HG03439 (cell line): ENCODE data around the gene CRAMP1.

Experiments used
- ATAC-seq: cut with Tn5 transposase; IDR thresholded peaks from one replicate; pipeline ENCODE4 v1.9.1; 2021; ENCODE audit warnings: mild to moderate bottlenecking, moderate library complexity; ENCODE audit not compliant: unreplicated experiment

CRAMP1 gene

DNA sequence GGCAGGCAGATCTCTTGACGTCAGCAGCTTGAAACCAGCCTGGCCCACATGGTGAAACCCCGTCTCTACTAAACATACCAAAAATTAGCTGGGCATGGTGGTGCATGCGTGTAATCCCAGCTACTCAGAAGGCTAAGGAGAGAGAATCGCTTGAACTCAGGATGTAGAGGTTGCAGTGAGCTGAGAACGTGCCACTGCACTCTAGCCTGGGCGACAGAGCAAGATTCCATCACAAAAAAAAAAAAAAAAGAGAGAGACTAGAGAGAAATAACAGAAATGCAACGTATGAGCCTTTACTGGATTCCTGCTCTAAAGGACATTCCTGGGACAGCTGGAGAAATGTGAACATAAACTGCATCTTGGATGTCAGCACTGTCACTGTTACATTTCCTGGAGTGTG, 11.1 kb upstream of the CRAMP1 start:
- ATAC-seq, result no peak

DNA sequence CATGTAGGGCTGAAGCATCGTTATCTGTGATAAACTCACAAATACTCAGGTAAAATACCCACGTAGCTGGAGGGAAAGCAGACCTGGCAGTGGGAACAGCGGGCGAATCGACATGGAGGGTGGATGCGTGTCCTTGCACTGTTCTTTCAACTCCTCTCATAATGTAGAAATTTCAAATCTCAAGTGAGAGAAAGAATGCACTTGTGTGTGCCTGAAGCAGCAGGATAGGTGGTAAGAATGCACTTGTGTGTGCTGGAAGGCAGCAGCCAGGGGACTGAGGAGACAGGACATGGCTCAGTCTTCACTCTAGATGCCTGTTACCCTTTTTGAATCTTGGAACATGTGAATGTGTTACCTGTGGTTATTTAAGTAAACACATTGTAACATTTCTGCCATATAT, 10.7 kb upstream of the CRAMP1 start:
- no peak for ATAC-seq

DNA sequence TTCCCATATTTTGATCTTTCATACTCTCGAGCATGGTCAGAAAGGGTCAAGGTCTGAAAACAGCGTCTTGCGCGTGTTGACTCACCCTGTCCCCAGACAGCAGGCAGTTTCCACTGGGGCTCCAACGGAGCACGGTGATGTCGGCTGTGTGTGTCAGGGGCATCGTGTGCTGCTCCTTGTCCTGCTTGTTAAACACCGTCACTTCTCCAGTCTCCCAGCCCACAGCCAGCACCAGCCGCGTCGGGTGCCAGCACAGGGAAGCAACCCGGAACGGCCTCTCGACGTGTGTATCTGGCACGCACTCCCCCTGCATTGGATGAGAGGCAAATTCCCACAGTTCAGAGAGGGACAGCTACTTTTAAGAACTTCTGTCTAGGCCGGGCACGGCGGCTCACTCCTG, 9.9 kb upstream of the CRAMP1 start:
- ATAC-seq, result no peak

DNA sequence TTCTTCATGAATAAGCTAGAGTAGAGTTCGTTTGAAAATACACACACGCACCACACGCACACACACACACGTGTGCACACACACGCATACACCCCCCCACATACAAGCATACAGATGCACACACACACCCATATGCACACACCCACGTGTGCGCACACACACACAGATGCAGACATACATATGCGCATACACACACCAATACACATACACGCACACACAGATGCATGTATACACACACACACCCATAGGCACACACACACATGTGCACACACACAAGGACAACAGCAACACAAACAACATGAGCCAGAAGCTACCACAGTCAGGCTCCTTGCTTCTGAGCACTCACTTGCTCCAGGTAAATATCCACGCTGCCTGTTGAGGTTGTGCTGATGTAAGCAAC, 5.4 kb upstream of the CRAMP1 start:
- ATAC-seq, result no peak

DNA sequence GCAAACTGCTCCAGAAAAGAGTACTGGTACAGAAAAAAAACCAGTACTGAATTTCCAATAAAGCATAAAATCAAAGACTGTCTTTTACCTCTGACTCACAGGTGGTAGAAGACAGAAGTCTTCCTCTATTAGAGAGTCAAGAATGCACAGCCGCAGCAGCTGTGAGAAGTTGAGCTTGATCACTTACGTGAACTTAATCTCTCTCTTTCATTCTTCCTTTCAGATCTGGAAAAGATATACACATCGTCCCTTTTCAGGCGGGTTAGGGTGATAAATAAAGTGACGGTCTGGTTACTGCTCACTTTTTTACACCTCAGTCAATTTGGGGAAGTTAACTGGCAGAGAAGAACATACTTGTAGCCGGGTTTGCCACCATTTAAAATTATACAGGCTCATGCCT, 4.2 kb upstream of the CRAMP1 start:
- no peak for ATAC-seq

DNA sequence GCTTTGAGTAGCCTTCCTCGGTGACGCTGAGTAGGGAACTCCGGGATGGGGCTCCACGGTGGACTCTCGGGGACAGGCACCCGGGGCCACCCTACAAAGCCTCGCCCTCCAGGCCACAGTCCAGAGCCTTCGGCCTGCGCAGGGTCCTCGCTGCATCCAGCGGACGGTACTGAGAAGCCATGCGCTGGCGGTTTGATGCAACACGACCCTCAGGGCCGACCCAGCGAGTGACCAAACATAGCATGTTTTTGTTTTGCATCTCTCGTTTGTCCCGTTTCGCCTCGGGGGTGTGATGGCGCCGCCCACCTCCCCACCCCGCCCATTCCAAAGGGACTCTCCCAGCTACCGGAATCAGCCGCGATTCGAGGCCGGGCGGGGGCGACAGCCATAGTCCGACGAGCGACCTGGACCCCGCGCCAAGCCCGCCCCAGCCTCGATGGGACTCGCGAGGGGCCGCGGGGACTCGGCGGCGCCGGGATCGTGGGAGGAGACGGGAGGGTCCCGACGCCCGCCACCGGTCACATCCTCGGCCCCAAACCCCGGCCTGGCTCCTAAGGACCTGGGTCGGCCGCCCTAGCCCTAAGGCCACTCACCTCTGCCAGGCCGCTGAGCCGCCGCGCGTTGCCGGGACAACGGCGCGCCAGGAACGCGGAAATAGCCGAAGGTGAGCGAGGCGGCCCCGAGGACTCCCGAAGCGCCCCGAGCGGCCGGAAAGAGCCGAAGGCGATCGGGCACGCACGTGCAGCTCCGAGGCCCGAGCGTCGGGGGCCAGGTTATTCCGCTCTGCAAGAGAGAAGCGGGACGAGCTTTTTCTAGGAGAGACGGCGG, 1.9 kb upstream of the CRAMP1 start:
- ATAC-seq, result peak; percentile 49

DNA sequence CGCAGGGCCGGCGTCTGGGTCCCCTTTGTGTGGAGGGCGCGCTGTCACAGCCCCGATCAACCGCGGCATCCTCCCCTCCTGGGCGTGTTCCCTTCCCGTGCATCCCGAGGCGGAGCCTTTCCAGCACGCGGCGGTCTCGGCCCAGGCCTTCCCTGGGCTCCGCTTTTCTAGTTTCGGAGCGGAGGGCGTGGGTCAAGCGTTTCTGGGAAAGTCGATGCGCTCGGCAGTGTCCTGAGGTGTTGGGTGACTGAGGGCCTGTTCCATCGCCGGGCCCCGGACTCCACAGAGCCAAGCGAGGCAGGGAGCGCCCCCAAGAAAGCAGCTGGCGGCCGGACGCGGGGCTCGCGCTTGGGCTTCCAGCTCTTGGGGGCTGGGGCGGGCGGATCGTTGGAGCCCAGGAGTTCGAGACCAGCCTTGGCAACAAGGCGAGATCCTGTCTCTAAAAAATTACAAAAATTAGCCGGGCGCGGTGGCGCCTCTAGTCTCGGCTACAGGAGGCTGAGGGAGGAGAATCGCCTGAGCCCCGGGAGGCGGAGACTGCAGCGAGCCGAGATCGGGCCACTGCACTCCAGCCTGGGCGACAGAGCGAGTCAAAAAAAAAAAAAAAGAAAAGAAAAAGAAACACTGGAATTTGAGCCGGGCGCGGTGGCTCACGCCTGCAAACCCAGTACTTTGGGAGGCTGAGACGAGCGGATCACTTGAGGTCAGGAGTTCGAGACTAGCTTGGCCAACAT, 1.1 kb upstream of the CRAMP1 start:
- no peak for ATAC-seq

DNA sequence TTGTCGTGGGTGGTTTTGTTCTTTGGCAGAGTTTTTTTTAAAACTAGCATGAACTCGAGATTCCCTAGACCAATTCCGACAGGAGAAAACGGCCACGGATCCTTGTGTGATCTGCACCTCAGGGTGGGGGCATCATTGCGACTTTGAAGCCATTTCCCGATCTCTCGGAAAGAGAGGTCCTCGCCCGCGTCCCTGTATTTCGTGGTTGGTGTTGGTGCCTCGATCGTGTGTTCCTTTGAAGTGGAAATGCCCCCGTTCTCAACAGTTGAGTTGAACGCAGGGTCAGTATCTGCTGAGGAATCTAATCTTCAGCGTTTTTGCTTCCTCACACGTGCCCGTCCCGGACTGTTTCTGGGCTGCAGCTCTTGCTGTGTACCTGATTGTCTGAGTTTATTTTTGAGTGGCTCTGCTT, 1.1 kb downstream of the CRAMP1 start:
- ATAC-seq, result no peak

DNA sequence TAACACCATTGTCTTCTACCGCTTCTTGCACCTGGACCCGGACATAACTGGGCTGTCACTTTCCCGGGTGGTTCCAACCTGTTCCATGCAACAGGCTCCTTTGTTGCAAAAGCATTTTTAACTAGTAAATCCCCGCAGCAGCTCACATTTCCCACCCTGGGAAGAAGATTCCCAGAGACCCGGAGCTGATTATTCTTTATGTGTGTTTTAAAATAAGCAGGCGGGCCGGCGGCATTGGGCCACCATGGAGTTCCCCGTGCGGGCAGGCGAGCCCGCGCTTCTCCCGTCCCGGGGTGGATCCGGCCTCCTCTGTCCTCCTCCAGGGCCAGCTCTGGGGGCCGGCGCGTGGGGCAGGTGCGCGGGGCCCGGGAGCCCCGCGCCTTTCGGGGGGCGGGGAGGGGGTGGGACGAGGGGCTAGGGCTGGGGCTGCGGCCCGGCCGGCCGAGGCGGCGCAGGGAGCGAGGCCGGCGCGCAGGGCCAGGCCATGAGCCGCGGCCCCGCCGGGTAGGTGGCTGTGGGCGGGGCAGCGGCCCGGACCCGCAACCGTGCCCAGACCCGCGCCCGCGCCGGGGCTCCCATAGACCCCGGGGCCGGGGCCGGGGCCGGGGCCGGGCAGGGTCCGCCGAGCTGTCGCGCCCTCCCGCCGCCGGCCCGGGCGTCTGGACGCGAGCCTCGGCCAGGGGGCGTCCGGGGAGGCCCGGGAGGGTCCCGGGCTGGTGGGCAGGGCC, 1.7 kb downstream of the CRAMP1 start:
- no peak for ATAC-seq

DNA sequence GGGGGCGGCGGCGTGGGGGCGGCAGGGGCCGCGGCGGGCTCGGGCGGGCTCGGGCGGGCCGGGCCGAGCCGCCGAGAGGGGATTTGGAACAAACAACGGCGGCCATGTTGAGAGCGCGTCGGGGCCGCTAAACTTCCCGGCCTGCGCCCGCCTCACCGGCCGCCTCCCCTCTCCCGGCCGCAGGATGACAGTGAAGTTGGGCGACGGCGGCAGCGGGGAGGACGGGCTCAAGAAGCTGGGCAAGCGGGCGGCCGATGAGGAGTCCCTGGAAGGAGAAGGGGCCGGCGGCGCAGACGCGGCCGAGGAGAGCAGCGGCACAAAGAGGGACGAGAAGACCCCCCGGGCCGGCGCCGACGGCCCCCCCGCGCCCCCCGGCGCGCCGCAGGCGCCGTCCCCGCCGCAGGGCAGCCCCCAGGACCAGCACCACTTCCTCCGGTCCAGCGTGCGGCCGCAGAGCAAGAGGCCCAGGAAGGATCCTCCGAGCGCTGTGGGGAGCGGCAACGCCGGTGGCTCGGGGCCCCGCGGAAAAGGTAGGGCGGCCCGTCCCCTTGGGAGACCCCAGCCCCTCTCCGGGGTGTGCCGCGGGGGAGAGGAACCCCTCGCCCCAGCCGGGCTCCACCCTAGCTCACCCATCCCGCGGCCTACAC, 2.4 kb downstream of the CRAMP1 start:
- no peak for ATAC-seq

DNA sequence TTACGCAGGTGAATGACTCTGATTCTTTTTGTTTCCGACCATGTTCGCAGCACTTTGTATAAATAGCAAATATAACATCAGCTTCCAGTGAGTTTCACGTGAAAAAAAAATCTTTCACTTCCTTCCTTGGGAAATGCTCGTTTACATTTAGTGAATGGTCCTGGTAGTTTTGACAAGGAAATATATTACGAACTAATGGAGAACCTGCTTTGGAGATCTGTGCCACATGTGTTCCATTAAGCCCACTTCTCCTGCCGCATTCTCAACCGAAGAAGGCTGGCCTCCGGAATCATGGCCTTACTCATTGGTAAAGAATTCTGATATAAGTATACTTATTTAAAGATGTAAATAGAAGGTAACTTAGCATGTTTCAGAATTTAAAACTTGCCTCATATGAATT, 3.6 kb downstream of the CRAMP1 start:
- ATAC-seq, result no peak

DNA sequence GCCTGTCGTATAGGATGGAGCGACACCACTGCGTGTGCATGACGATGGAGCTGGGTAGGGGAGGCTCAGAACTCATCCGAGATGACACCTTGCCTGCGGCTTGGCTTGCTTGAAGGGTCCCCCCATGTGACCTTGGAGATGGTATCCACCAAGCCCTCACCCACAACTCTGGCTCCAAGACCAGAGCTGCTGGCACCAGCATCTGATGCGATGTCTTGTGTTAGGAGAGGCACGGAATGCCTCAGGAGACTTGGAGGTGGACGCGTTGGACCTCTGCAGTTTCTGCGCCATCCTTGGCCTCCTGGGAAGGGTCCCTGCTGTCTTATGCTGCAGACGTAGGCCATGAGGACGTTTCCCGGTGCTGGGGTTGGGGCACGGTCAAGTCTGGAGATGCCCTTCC, 7.8 kb downstream of the CRAMP1 start:
- no peak for ATAC-seq

DNA sequence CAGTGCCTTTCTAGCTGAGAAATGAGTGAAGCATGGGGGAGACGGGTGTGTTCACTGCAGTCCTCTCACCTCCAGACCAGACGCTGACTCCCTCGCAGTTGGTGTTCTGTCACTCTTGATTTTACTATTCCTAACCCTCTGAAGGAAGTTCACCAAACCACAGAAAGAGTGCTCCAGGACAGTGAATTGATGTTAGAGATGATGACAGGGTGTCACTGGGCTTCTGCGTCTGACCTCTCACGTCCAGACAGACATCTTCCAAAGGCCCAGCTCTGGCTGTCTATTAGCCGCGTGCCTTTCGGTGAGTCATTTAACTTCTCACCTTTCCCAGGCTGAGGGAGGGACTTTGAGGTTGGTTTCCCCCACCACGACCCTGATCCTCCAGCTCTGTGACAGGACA, 8.2 kb downstream of the CRAMP1 start:
- ATAC-seq, result peak; percentile 44

DNA sequence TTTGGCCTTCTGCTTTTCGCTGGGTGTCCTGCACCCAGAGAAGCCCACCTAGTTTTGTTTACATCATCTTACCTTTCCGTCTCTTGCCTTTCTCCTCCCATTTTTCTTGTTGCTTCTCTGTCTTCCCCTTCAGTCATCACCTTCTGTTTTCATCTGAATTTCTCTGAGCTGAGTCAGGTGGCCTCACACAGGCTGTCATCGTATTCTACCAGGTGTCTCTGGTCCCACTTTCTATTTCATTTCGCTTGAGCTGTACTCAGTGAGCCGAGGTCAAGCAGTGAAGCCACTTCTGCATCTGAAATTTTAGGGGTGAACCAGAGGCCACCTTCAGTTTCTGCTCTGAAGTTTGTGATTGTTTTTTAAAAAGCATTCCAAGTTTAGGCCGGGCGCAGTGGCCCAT, 9.7 kb downstream of the CRAMP1 start:
- ATAC-seq, result no peak

DNA sequence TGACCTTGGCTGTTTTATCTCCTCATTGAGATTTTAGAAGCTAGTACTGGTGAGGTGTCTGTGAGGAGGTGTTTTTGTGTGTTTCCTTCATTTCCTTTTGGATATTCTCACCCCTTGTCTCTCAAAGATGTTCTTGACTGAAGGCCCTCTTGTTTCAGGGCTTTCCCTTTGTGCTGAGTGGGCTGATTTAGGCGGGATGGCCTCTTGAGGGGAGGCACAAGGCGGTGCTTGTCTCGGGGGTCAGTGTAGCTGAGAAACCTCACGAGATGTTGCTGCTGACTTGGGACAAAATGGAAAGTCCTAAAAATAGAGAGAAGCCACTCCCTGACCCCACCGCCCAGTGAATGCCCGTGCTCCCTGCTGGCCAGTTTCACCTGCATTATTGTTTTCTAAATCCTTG, 14.2 kb downstream of the CRAMP1 start:
- ATAC-seq, result no peak

DNA sequence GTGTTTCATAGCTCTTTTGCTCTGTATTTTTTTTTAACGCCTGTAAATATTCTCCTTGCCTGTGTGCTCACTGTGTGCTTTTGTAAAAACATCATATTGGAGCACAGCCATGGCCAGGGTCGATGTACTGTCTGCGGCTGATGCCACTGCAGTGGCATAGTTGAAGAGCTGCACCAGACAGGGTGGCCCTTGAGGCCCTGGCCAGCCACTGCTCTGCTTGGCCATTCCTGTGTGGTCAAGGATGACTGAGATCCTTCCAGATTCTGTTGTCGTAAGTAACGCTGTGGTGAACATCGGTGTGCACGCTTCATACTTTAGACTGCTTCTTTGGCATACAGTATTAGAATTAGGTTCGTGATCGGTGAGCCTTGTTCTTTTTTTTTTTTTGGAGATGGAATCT, 14.6 kb downstream of the CRAMP1 start:
- no peak for ATAC-seq

DNA sequence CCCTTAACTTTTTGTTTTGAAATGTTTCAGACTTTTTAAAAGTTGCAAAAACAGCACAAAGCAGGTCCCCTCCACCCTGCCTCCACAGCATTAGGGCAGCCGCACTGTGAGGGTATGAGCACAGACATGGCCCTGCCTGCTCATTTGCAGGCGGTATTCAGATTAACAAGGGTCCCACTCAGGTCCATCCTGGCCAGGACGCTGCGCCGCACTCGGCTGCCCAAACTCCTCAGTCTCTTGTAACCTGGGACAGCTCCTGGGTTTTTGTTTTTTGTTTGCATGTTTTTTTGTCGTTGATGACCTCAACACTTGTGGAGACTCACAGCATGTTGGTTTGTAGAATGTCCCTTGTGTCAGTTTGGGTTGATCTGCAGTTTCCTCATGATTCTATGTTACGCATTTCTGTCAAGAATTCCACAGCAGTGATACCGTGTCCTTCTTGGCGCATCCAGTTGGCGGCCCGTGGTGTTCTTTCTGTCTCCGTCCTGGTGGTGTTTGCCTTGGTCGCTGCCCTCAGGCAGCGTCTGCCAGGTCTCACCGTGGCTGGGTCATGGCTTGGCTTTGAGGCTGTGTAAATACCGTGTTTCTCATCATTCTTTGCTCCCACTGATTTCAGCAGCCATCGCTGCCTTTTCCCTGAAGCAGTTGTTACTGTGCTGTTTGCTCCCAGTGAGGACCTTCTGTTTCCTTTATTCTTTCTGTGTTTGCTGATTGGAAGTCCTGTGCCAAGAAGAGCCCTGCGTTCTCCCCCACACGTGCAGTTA, 18.5 kb downstream of the CRAMP1 start:
- no peak for ATAC-seq

DNA sequence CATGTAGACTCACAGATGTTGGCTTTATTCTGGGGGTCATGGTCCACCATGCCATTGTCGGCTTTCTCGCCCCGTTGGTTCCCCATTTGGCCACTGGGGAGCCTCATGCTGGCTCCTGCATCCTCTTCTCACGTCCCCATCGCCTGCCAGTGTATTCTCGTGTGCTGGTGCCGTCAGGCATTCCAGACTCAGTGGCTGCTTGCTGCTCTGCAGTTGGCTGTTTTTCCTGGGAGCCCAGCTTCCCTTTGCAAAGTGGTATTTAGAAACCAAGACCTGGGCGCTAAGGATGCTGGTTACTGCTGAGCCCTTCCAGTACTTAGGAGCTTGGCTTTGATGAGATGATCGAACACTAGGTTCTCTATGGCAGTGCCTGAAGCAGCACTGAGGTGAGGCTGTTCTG, 19.1 kb downstream of the CRAMP1 start:
- ATAC-seq, result no peak

DNA sequence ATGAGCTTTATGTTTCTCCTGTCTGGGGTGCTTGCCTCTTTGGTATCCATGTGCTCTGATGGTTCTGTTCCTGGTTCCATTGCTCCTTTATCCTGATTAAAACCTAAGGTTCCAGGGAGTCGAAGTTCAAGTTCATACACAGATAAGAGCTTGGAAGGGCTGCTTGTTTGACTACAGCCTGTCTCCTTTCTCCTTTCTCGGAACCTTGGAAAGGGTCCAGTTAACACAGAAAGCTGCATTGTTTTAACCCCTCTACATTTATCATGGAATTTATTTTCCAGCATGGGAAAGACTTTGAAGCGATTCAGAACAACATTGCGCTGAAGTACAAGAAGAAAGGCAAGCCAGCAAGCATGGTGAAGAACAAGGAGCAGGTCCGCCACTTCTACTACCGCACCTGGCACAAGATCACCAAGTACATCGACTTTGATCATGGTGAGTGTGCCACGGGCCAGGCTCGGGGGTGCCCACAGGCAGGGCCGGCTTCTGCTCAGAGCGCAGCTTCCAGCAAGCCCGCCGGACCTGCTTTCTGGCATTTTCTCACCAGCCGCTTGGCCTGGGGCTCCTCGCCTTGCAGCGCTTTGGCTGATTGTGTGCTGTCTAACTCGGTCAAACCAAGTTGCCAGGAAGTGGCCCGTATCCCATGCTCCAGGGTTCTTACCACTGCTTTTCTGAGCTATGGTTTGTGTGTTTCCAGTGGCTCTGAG, 19.9 kb downstream of the CRAMP1 start:
- ATAC-seq, result no peak

DNA sequence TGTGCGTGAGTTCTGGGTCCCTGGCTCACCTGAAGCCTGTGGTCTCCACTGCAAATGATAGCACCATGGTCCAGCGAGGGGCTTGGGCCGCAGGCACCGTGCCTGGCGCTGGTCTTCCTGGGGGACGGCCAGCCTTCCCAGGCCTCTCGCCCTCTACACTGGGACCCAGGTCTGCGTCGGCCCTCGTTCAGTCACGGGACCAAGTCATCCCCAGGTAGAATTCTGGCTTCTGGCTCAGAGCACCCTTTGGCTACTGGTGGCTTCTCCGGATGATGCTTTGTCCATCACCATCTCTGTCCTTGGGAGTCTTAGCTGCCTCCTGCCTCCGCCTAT, 20.4 kb downstream of the CRAMP1 start:
- ATAC-seq, result no peak
